ENCODE measurements around the gene DGCR8. TPM values are rescaled to one million over a fixed set of nuclear protein-coding genes. Genes with fewer than 3 reads are reported as not detected.

Gene DGCR8
- total and polyA plus RNA-seq, 2 of the 4 experiments (the other 2 are of a cell fraction): 16.7 to 25.3 TPM

DNA sequence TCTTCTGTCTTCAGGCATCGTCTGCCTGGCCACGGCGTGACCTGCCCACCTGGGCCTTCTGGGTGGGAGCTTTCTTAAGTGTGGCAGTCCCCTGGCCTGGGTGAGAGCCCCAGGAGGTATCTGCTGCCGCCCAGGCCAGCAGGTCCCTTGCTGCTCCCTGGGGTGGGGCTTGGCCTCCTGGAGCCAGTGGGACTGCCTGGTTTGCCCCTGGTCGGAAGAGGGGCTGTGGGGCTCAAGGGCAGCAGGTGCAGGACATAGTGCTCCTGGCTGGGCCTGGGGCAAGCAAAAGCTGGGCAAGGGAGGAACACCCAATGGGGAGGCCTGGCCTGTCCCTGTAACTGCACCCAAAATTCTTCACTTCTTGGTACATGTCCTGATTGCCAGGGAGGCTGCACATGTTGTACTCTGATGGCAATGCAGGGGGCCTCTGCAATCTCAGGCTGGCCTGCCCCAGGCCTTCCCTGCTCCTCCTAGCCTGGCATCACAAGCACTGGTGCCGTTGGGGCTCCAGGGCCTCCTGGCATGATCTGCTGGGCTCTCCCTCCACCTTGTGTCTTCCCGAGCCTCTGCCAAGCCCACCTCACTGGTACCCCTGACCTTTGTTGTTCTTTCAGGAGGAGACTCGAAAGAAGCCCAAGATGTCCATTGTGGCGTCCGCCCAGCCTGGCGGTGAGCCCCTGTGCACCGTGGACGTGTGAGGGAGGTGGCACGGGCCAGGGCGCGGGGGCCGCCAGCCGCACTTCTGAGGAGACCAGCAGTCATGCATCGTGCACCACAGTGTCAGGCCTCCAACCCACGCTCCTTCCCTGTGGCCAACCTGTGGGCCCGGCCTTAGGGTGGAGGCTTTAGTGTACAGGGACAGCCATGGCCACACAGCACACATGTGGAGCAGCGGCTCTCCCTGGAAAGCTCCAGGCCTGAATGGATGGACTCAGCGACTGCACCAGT, 29.6 kb downstream of the DGCR8 start (continued):
- TF ChIP-seq, protein P1, sequence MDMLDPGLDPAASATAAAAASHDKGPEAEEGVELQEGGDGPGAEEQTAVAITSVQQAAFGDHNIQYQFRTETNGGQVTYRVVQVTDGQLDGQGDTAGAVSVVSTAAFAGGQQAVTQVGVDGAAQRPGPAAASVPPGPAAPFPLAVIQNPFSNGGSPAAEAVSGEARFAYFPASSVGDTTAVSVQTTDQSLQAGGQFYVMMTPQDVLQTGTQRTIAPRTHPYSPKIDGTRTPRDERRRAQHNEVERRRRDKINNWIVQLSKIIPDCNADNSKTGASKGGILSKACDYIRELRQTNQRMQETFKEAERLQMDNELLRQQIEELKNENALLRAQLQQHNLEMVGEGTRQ (IDR thresholded peaks at IDR 0.05; ENCODE audit: low read depth, low read length): no peak

DNA sequence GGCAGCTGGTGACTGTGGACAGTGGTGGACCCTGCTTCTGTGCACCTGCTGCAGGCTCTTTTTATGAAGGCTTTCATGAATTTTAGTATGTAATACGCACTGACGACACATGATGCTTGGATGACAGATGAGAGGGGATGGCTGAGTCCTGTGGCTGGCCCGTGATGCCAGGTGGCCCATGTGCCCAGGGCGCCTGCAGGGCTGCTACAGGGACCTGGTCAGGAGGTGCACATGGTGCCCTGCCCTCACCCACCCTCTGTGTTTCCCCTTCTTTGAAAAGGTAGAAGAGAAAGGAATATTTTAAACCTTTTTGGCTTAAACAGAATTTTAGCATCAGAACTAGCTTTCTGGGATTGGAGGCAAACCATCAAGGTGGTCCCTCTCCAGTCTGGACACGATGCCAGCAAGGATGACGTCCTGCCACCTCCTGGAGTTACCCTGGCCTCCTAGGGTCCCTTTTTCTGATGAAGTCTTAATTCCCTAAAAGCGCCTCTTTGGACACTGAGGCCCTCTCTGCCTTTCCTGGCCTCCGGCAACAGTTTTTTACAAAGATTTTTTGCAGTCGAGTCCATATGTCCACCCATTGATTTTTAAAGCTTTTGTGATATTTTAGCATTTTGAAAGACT, 30.4 kb downstream of the DGCR8 start:
- H4K91ac ChIP-seq (ENCODE audit: insufficient read depth, low read depth, low read length): no peak overlapping the region
- H3K4ac ChIP-seq (ENCODE audit: low read depth, low read length): no peak overlapping the region
- H3K9me1 ChIP-seq (ENCODE audit: insufficient read depth, low read length): no peaks in the 10 kb centered on the region
- in situ Hi-C loops (cut with MboI; ENCODE audit: low sequenced_read_pairs): no loop called here
- H3K56ac ChIP-seq (ENCODE audit: extremely low read depth, insufficient read depth, low read length): no peak overlapping the region
- H3K36me3 ChIP-seq (ENCODE audit: control insufficient read depth, insufficient read depth, low read length): peaks cover 86% of the 10 kb centered on the region
- H2BK20ac ChIP-seq (ENCODE audit: low read depth, low read length): no peak overlapping the region
- no peak overlapping the region for H3K4me2 ChIP-seq (ENCODE audit: low read depth, low read length)
- BruUV-seq (replicated peaks): TSS peak; percentile 82
- H3K9me3 ChIP-seq (ENCODE audit: control insufficient read depth, insufficient read depth, low read length): no peaks in the 10 kb centered on the region
- H2BK15ac ChIP-seq (ENCODE audit: low read depth, low read length): no peak overlapping the region
- no peak overlapping the region for H4K8ac ChIP-seq (ENCODE audit: low read depth in 2 of 2, low read length in 2 of 2)
- H4K20me1 ChIP-seq (ENCODE audit: insufficient read depth, low read length): peaks cover 38% of the 10 kb centered on the region
- no peak overlapping the region for H3K14ac ChIP-seq (replicated peaks; ENCODE audit: low read depth, low read length)
- ChIA-PET POLR2A (ENCODE audit: unreplicated experiment) (no interaction called here), CTCF (no interaction called here)
- H3K27ac ChIP-seq (ENCODE audit: insufficient read depth, low read length): no peak overlapping the region
- H2AFZ ChIP-seq (replicated peaks; ENCODE audit: low read length, poor library complexity): no peak overlapping the region
- WGBS, 2 experiments (ENCODE audit: extremely low coverage in 2 of 2, insufficient read length in 1 of 2): 94% methylated on average over 3 of the region's 9 CpGs; no CpG with 5 or more reads in 1 of the 2 experiments
- no peaks in the 10 kb centered on the region for H3K4me1 ChIP-seq (ENCODE audit: control insufficient read depth, insufficient read depth, low read length)
- H2BK5ac ChIP-seq (ENCODE audit: low read depth, low read length, poor library complexity, severe bottlenecking): no peak overlapping the region
- no peak overlapping the region for H2AK9ac ChIP-seq (replicated peaks; ENCODE audit: low read depth, low read length, poor library complexity)
- intact Hi-C loops (cut with micrococcal nuclease): no loop called here
- H3K4me3 ChIP-seq (ENCODE audit: insufficient read depth, low read depth, low read length): no peak overlapping the region
- no peak overlapping the region for H2AK5ac ChIP-seq (ENCODE audit: low read depth, low read length)
- no peaks in the 10 kb centered on the region for H3K27me3 ChIP-seq (ENCODE audit: control insufficient read depth, insufficient read depth, low read length)
- H4K5ac ChIP-seq (ENCODE audit: low read depth, low read length): no peak overlapping the region
- H3K79me1 ChIP-seq (ENCODE audit: low read depth in 1 of 2, low read length in 2 of 2): peaks cover 14 to 36% of the 10 kb centered on the region in 2 experiments
- no peak for ATAC-seq (ENCODE audit: low read depth)
- no peak for DNase-seq
- H3K23ac ChIP-seq (ENCODE audit: low read depth, low read length): no peak overlapping the region
- H2BK120ac ChIP-seq (ENCODE audit: low read depth, low read length): no peak overlapping the region
- no peak overlapping the region for H3K18ac ChIP-seq (ENCODE audit: low read depth, low read length)
- no peak overlapping the region for H3K9ac ChIP-seq (ENCODE audit: low read depth, low read length)
- dilution Hi-C loops (cut with HindIII; ENCODE audit: low sequenced_read_pairs, unreplicated experiment): no loop called here
- TF ChIP-seq MAZ (IDR thresholded peaks at IDR 0.05; ENCODE audit: borderline replicate concordance, low read depth, low read length): no peak
- TF ChIP-seq RAD21 (IDR thresholded peaks at IDR 0.05; ENCODE audit: low read length): no peak
- no peak for TF ChIP-seq NFE2L2 (IDR thresholded peaks at IDR 0.05; ENCODE audit: low read depth, low read length)
- TF ChIP-seq MAFK (IDR thresholded peaks at IDR 0.05; ENCODE audit: low read depth, low read length): no peak
- TF ChIP-seq, protein P2, sequence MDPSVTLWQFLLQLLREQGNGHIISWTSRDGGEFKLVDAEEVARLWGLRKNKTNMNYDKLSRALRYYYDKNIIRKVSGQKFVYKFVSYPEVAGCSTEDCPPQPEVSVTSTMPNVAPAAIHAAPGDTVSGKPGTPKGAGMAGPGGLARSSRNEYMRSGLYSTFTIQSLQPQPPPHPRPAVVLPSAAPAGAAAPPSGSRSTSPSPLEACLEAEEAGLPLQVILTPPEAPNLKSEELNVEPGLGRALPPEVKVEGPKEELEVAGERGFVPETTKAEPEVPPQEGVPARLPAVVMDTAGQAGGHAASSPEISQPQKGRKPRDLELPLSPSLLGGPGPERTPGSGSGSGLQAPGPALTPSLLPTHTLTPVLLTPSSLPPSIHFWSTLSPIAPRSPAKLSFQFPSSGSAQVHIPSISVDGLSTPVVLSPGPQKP (IDR thresholded peaks at IDR 0.05; ENCODE audit: borderline replicate concordance, low read depth, low read length): no peak
- no peak for TF ChIP-seq SMC3 (IDR thresholded peaks at IDR 0.05; ENCODE audit: low read depth, low read length)
- TF ChIP-seq FOS (IDR thresholded peaks at IDR 0.05; ENCODE audit: low read depth, low read length): no peak
- TF ChIP-seq RFX5 (IDR thresholded peaks at IDR 0.05; ENCODE audit: low read depth, low read length): no peak
- no peak for TF ChIP-seq POLR2A (IDR thresholded peaks at IDR 0.05; ENCODE audit: low read depth, low read length)
- no peak for TF ChIP-seq CEBPB (IDR thresholded peaks at IDR 0.05; ENCODE audit: low read depth, low read length)
- TF ChIP-seq, protein P3, sequence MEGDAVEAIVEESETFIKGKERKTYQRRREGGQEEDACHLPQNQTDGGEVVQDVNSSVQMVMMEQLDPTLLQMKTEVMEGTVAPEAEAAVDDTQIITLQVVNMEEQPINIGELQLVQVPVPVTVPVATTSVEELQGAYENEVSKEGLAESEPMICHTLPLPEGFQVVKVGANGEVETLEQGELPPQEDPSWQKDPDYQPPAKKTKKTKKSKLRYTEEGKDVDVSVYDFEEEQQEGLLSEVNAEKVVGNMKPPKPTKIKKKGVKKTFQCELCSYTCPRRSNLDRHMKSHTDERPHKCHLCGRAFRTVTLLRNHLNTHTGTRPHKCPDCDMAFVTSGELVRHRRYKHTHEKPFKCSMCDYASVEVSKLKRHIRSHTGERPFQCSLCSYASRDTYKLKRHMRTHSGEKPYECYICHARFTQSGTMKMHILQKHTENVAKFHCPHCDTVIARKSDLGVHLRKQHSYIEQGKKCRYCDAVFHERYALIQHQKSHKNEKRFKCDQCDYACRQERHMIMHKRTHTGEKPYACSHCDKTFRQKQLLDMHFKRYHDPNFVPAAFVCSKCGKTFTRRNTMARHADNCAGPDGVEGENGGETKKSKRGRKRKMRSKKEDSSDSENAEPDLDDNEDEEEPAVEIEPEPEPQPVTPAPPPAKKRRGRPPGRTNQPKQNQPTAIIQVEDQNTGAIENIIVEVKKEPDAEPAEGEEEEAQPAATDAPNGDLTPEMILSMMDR (conservative IDR thresholded peaks at IDR 0.05; ENCODE audit: low read depth, low read length): no peak
